B cell (primary cell): ENCODE results near the gene TRIM9.

Experiments used
- EZH2 ChIP-seq: IDR thresholded peaks from 2 replicates; pipeline ENCODE4 v1.6.1; 2012; ENCODE audit warnings: borderline replicate concordance, low read depth, mild to moderate bottlenecking, moderate library complexity, low read length; ENCODE audit not compliant: insufficient read depth, poor library complexity, severe bottlenecking
- TF ChIP-seq, protein P1 (sequence below): fragments of 200-600 bp; IDR thresholded peaks from one replicate; pipeline ENCODE4 v1.8.0; 2022; ENCODE audit warnings: antibody characterized with exemption, mild to moderate bottlenecking

DNA sequence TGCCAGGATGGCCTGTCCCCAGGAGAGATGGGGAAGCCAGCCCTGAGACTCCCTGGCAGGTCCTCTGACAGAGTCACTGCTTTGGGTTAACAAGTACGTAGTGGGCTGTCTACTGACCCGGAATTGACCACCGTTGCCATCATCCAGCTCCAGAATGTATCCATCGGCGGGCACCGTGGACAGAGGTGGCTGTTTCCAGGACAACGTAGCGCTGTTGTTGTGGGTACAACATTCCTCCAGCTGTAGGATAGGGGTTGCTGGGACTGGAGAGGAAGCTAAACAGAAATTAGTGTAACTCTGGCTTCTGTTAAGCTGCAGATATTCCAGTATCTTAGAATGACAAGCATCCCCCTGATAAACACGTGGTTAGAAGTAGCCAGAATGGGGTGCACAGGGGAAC, 94.3 kb downstream of the TRIM9 start:
- TF ChIP-seq, protein P1, sequence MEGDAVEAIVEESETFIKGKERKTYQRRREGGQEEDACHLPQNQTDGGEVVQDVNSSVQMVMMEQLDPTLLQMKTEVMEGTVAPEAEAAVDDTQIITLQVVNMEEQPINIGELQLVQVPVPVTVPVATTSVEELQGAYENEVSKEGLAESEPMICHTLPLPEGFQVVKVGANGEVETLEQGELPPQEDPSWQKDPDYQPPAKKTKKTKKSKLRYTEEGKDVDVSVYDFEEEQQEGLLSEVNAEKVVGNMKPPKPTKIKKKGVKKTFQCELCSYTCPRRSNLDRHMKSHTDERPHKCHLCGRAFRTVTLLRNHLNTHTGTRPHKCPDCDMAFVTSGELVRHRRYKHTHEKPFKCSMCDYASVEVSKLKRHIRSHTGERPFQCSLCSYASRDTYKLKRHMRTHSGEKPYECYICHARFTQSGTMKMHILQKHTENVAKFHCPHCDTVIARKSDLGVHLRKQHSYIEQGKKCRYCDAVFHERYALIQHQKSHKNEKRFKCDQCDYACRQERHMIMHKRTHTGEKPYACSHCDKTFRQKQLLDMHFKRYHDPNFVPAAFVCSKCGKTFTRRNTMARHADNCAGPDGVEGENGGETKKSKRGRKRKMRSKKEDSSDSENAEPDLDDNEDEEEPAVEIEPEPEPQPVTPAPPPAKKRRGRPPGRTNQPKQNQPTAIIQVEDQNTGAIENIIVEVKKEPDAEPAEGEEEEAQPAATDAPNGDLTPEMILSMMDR: no peak
- no peak for TF ChIP-seq EZH2
